Ascending aorta (tissue), 2 donors: ENCODE data around the gene HINT3. TPM values are rescaled to one million over a fixed set of nuclear protein-coding genes. Genes with fewer than 3 reads are reported as not detected.

Source experiments
- DNase-seq, 2 donors: peaks; one replicate each; pipeline ENCODE4 v3.0.0-alpha.2; 2019; ENCODE audit warnings: low spot score in 2 of 2
- H3K27ac ChIP-seq, 2 donors: fragments of 200-600 bp; sonication (generic); one replicate each; pipeline ENCODE4 v1.5.1; 2016 to 2017; ENCODE audit warnings: mild to moderate bottlenecking in 1 of 2
- H3K27me3 ChIP-seq: fragments of 200-600 bp; sonication (generic); one replicate; pipeline ENCODE4 v1.5.1; 2017
- H3K36me3 ChIP-seq, 2 donors: fragments of 200-600 bp; sonication (generic); one replicate each; pipeline ENCODE4 v1.5.1; 2016
- H3K4me1 ChIP-seq, 2 donors: fragments of 200-600 bp; sonication (generic); one replicate each; pipeline ENCODE4 v1.5.1; 2016 to 2017; ENCODE audit warnings: mild to moderate bottlenecking in 1 of 2
- H3K4me3 ChIP-seq, 2 donors: fragments of 200-600 bp; sonication (generic); one replicate each; pipeline ENCODE4 v1.5.1; 2016 to 2017; ENCODE audit warnings: mild to moderate bottlenecking in 1 of 2
- H3K9me3 ChIP-seq, 2 donors: fragments of 200-600 bp; sonication (generic); one replicate each; pipeline ENCODE4 v1.5.1; 2016
- CTCF ChIP-seq, 3 experiments: fragments of 200-600 bp in 2 of 3; fragments of 450-650 bp in 1 of 3; sonication (generic) in 2 of 3; IDR thresholded peaks; one replicate each; pipeline ENCODE4 v1.5.1; 2016 to 2019; ENCODE audit warnings: antibody characterized with exemption in 3 of 3, mild to moderate bottlenecking in 1 of 3, moderate library complexity in 1 of 3
- intact Hi-C: fragments of 100-400 bp; cut with DNase I; formaldehyde crosslinking; loops from one replicate; pipeline ENCODE4 v1.15.1; 2023
- total RNA-seq: library from RNA; depleted of rRNA; stranded (reverse); fragments of >200 nt; gene quantifications from one replicate; pipeline ENCODE4 v1.1.0, GENCODE V29; 2016

Gene HINT3
- total RNA-seq, 1 donor from 2014 or later, result 5.2 TPM

GRCh38 chr6:126027601-126028000, 71.0 kb downstream of the HINT3 start:
- H3K4me1 ChIP-seq, result no peaks in the 10 kb centered on the region
- intact Hi-C loops, result no loop called here
- no peak overlapping the region for H3K4me3 ChIP-seq
- H3K36me3 ChIP-seq, result peaks cover 8 to 31% of the 10 kb centered on the region in 2 donors
- DNase-seq, result no peak
- no peaks in the 10 kb centered on the region for H3K27me3 ChIP-seq
- H3K9me3 ChIP-seq, result no peaks in the 10 kb centered on the region
- no peak overlapping the region for H3K27ac ChIP-seq
- no peak for TF ChIP-seq CTCF (IDR thresholded peaks at IDR 0.05)

Other genes starting within 250 kb of the HINT3 start
- gene HEY2, start 207.1 kb upstream of the HINT3 start, total RNA-seq, result 0.32 TPM
- gene NCOA7, start 165.8 kb upstream of the HINT3 start, total RNA-seq, result 37.4 TPM
- 44.6 TPM for gene TRMT11, start 29.8 kb downstream of the HINT3 start, total RNA-seq